Peyer's patch (tissue), 4 donors: ENCODE results near the gene SGK2.

ENCODE experiments used
- POLR2A ChIP-seq, 2 donors: fragments of 450-650 bp; IDR thresholded peaks; one replicate each; pipeline ENCODE4 v1.5.1; 2017; ENCODE audit warnings: antibody characterized with exemption in 2 of 2, mild to moderate bottlenecking in 2 of 2, moderate library complexity in 2 of 2
- TF ChIP-seq, protein P1 (sequence below), 6 experiments: fragments of 450-650 bp in 4 of 6; fragments of 200-600 bp in 2 of 6; sonication (generic) in 1 of 6; IDR thresholded peaks; one replicate each; pipeline ENCODE4 v1.5.1; 2017 to 2019; ENCODE audit warnings: antibody characterized with exemption in 6 of 6, mild to moderate bottlenecking in 3 of 6, moderate library complexity in 1 of 6

DNA sequence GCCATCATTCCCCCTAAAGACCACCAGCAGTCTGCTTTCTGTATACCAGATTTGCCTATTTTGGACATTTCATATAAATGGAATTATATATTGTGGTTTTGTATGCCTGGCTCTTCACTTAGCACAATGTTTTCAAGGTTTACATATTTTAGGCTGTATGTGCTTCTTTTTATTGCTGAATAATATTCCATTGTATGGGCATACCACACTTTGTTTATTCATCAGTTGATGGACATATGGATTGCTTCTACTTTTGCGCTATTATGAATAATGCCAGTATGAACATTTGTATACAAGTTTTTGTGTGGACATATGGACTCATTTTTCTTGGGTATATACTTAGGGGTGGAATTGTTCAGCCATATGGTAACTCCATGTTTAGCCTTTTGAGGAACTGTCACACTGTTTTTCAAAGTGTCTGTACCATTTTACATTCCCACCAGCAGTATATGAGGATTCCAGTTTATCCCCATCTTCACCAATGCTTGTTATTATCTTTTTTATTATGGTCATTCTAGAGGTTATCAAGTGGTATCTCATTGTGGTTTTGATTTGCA is 38.7 kb upstream of the SGK2 start:
- TF ChIP-seq, protein P1, sequence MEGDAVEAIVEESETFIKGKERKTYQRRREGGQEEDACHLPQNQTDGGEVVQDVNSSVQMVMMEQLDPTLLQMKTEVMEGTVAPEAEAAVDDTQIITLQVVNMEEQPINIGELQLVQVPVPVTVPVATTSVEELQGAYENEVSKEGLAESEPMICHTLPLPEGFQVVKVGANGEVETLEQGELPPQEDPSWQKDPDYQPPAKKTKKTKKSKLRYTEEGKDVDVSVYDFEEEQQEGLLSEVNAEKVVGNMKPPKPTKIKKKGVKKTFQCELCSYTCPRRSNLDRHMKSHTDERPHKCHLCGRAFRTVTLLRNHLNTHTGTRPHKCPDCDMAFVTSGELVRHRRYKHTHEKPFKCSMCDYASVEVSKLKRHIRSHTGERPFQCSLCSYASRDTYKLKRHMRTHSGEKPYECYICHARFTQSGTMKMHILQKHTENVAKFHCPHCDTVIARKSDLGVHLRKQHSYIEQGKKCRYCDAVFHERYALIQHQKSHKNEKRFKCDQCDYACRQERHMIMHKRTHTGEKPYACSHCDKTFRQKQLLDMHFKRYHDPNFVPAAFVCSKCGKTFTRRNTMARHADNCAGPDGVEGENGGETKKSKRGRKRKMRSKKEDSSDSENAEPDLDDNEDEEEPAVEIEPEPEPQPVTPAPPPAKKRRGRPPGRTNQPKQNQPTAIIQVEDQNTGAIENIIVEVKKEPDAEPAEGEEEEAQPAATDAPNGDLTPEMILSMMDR (IDR thresholded peaks at IDR 0.05), result no peak
- TF ChIP-seq POLR2A (IDR thresholded peaks at IDR 0.05), result no peak
